ENCODE measurements around the gene TNS4. TPM values are rescaled to one million over a fixed set of nuclear protein-coding genes. Genes with fewer than 3 reads are reported as not detected.

TNS4 gene
- total RNA-seq, 1 donor from 2014 or later = not detected

DNA sequence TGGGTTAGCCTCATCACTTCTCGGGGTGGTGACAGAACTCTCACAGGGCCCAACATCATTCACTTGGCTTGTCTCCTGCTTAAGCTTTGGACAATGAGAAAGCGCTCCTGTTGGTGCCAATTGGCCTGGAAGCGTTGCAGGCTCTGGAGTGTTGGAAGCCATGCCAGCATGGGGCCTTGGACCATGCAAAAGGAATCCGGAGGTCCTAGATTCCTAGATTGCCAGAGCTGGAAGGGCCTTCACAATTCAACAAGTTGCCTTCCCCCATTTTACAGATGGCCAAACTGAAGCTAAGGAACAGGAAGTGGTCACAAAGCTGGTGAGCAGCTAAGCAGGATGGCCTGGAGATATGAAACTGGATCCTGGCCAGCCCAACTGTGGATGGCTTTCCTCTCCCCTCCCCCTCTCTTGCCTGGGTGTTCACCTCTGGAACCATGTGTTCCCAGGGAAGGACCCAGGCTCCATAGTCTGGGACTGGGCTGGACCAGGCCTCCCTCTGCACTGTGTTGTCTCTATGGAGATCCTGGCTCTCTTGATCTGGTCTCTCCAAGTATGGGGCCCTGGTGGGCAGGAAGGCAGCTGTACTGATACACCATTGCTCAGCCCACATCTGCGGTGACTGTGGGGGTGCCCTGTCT lies 64.2 kb downstream of the TNS4 start:
- H3K27ac Mint-ChIP-seq (ENCODE audit: unreplicated experiment) = no peak overlapping the region
- no peaks in the 10 kb centered on the region for H3K9me3 Mint-ChIP-seq
- H3K4me3 Mint-ChIP-seq = no peak overlapping the region
- H3K36me3 Mint-ChIP-seq (ENCODE audit: low read depth) = no peaks in the 10 kb centered on the region
- H3K27me3 Mint-ChIP-seq (ENCODE audit: low read depth) = peaks cover 2% of the 10 kb centered on the region
- DNase-seq (ENCODE audit: low read depth, low spot score) = no peak
- H3K4me1 Mint-ChIP-seq = no peaks in the 10 kb centered on the region
- TF ChIP-seq, protein P1, sequence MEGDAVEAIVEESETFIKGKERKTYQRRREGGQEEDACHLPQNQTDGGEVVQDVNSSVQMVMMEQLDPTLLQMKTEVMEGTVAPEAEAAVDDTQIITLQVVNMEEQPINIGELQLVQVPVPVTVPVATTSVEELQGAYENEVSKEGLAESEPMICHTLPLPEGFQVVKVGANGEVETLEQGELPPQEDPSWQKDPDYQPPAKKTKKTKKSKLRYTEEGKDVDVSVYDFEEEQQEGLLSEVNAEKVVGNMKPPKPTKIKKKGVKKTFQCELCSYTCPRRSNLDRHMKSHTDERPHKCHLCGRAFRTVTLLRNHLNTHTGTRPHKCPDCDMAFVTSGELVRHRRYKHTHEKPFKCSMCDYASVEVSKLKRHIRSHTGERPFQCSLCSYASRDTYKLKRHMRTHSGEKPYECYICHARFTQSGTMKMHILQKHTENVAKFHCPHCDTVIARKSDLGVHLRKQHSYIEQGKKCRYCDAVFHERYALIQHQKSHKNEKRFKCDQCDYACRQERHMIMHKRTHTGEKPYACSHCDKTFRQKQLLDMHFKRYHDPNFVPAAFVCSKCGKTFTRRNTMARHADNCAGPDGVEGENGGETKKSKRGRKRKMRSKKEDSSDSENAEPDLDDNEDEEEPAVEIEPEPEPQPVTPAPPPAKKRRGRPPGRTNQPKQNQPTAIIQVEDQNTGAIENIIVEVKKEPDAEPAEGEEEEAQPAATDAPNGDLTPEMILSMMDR (conservative IDR thresholded peaks at IDR 0.05) = no peak

GRCh38 chr17:40436636-40437035 lies 64.8 kb downstream of the TNS4 start:
- Mint-ChIP-seq H3K4me3 (no peak overlapping the region), H3K9me3 (no peaks in the 10 kb centered on the region), H3K4me1 (no peaks in the 10 kb centered on the region), H3K36me3 (ENCODE audit: low read depth) (no peaks in the 10 kb centered on the region), H3K27ac (ENCODE audit: unreplicated experiment) (no peak overlapping the region), H3K27me3 (ENCODE audit: low read depth) (peaks cover 2% of the 10 kb centered on the region)
- DNase-seq (ENCODE audit: low read depth, low spot score) = no peak
- TF ChIP-seq, protein P1 (conservative IDR thresholded peaks at IDR 0.05) = no peak

- Mint-ChIP-seq H3K4me1 (no peaks in the 10 kb centered on the region), H3K36me3 (ENCODE audit: low read depth) (no peaks in the 10 kb centered on the region), H3K27me3 (ENCODE audit: low read depth) (no peaks in the 10 kb centered on the region), H3K4me3 (no peak overlapping the region), H3K9me3 (no peaks in the 10 kb centered on the region), H3K27ac (ENCODE audit: unreplicated experiment) (peak overlapping the region; percentile 43)
- no peak for DNase-seq (ENCODE audit: low read depth, low spot score)
- TF ChIP-seq, protein P1 (conservative IDR thresholded peaks at IDR 0.05) = peak; percentile 52
Measured at GRCh38 chr17:40433551-40434415, 67.6 kb downstream of the TNS4 start.

DNA sequence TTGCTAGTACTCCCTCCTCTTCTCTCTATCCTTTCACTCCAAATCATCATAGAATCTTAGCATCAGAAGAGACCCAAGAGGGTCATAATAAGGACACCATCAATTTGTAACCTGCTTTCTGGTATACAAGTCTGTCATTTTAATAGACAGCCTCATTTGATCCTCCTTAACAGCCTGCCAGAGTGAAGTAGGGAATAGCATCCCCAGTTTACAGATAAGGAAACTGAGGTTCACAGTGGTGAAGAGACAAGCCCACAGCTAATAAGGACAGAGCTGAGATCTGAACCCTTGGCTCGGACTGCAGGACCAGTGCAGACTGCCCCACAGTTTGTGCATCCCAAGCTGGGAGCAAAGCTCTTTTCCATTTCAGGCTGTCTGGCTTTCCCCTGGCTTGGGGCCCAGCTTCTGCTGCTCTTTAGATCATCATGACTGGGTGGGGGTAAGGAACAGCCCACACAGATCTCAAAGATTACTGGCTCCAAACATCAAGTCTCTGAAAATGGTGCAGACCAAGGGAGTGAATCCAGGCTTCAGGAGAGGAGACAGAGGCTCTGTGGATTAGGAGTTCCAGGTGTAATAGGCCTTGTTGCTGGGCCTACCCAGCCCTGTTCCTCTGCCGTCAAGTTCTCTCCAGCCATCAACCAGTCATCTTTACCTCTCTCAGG lies 68.4 kb downstream of the TNS4 start:
- no peak for DNase-seq (ENCODE audit: low read depth, low spot score)
- Mint-ChIP-seq H3K27ac (ENCODE audit: unreplicated experiment) (no peak overlapping the region), H3K4me3 (no peak overlapping the region), H3K27me3 (ENCODE audit: low read depth) (no peaks in the 10 kb centered on the region), H3K9me3 (peaks cover 1% of the 10 kb centered on the region), H3K4me1 (no peaks in the 10 kb centered on the region), H3K36me3 (ENCODE audit: low read depth) (no peaks in the 10 kb centered on the region)
- TF ChIP-seq, protein P1 (conservative IDR thresholded peaks at IDR 0.05) = no peak

DNA sequence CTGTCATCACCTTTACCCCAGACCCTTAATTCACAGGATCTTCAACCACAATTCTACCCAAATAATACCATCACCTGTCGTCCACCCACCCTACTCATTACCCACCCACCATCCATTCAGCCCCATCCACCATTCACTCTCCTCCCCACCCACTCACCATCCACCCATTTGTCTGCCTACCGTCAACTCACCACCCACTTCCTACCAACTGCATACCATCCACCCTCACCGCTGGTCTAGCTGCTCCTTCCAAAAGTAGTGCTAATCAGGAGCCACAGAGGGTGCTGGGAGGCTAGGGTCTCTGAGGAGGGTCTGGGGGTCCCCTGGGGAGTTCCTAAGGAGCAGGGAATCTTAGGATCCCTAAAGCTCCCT lies 70.2 kb downstream of the TNS4 start:
- Mint-ChIP-seq H3K9me3 (peaks cover 3% of the 10 kb centered on the region), H3K4me3 (no peak overlapping the region), H3K27me3 (ENCODE audit: low read depth) (no peaks in the 10 kb centered on the region), H3K27ac (ENCODE audit: unreplicated experiment) (no peak overlapping the region), H3K36me3 (ENCODE audit: low read depth) (no peaks in the 10 kb centered on the region), H3K4me1 (no peaks in the 10 kb centered on the region)
- DNase-seq (ENCODE audit: low read depth, low spot score) = no peak
- TF ChIP-seq, protein P1 (conservative IDR thresholded peaks at IDR 0.05) = no peak
